ENCODE results near the gene GCK. TPM values are rescaled to one million over a fixed set of nuclear protein-coding genes. Genes with fewer than 3 reads are reported as not detected.

Gene GCK
- total and polyA plus RNA-seq, 2 donors (not counting 3 experiments of a cell fraction or from before 2014, with no cell fraction given) = 0.17 to 0.51 TPM

DNA sequence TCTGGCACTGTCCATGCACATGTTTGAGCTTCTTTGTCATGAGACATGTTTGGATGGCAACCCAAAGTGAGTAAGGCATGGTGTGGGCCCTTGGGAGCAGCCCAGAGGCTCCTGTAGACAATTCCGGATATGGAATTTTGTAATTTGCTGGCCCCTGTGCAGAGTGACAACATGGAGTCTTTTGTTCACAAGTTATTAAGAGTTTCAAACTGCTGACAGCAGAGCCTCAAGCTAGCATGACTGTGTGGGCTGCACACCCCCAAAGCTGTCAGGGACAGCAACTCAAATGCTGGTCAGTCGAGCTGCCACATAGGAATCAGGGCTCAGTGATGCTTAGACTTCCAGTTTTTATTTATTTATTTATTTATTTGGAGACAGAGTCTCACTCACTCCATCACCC is 41.1 kb downstream of the GCK start:
- DNase-seq (ENCODE audit: low read depth, low spot score) (no peak), FAIRE-seq (no peak)
- no peak overlapping the region for H3K4me2 ChIP-seq (ENCODE audit: insufficient read depth, low read length)
- H3K9me3 ChIP-seq (replicated peaks; ENCODE audit: control insufficient read depth, insufficient read depth, low read length) = no peaks in the 10 kb centered on the region
- dilution Hi-C loops (cut with MboI; ENCODE audit: extremely low pct_ligation_motif_present, low sequenced_read_pairs) = no loop called here
- H3K36me3 ChIP-seq (ENCODE audit: control insufficient read depth in 2 of 2, extremely low read depth in 1 of 2, insufficient read depth in 2 of 2, low read length in 2 of 2) = no peaks in the 10 kb centered on the region
- no peak overlapping the region for H2AFZ ChIP-seq (ENCODE audit: low read depth, low read length)
- ChIA-PET POLR2A (no interaction called here), CTCF (interaction anchor here (1.1 to 1.5 kb wide), 3 partner anchors 10 to 130 kb away, joined by 3 to 6 read pairs (median 4); no protein-coding TSS in a partner anchor)
- no peaks in the 10 kb centered on the region for H3K4me1 ChIP-seq (ENCODE audit: control insufficient read depth, extremely low read depth, insufficient read depth, low read length)
- H4K20me1 ChIP-seq (replicated peaks; ENCODE audit: control insufficient read depth, extremely low read depth, insufficient read depth, low read length) = no peaks in the 10 kb centered on the region
- H3K27ac ChIP-seq (ENCODE audit: insufficient read depth, low read depth, low read length) = no peak overlapping the region
- H3K27me3 ChIP-seq (ENCODE audit: control insufficient read depth in 2 of 2, insufficient read depth in 2 of 2, low read length in 2 of 2) = peaks cover 29% of the 10 kb centered on the region in 2 experiments
- intact Hi-C loops (cut with micrococcal nuclease) = no loop called here
- no TSS peak for BruUV-seq (replicated peaks)
- TF ChIP-seq EZH2 (IDR thresholded peaks at IDR 0.05; ENCODE audit: borderline replicate concordance, low read depth, low read length, severe bottlenecking) (no peak), GATA2 (IDR thresholded peaks at IDR 0.05; ENCODE audit: insufficient read depth, insufficient read length, low read depth, low read length) (no peak), JUN (IDR thresholded peaks at IDR 0.05; ENCODE audit: borderline replicate concordance, insufficient read depth, insufficient read length, low read depth) (no peak), POLR2A (IDR thresholded peaks at IDR 0.05; ENCODE audit: low read depth, low read length) (no peak), MAX (IDR thresholded peaks at IDR 0.05; ENCODE audit: insufficient read depth, insufficient read length) (no peak), FOS (IDR thresholded peaks at IDR 0.05; ENCODE audit: borderline replicate concordance, insufficient read depth, low read length) (no peak), POLR2AphosphoS5 (IDR thresholded peaks at IDR 0.05; ENCODE audit: insufficient read depth, low read depth, low read length) (no peak), MYC (IDR thresholded peaks at IDR 0.05; ENCODE audit: low read depth, low read length) (no peak)
- TF ChIP-seq, protein P1, sequence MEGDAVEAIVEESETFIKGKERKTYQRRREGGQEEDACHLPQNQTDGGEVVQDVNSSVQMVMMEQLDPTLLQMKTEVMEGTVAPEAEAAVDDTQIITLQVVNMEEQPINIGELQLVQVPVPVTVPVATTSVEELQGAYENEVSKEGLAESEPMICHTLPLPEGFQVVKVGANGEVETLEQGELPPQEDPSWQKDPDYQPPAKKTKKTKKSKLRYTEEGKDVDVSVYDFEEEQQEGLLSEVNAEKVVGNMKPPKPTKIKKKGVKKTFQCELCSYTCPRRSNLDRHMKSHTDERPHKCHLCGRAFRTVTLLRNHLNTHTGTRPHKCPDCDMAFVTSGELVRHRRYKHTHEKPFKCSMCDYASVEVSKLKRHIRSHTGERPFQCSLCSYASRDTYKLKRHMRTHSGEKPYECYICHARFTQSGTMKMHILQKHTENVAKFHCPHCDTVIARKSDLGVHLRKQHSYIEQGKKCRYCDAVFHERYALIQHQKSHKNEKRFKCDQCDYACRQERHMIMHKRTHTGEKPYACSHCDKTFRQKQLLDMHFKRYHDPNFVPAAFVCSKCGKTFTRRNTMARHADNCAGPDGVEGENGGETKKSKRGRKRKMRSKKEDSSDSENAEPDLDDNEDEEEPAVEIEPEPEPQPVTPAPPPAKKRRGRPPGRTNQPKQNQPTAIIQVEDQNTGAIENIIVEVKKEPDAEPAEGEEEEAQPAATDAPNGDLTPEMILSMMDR (IDR thresholded peaks at IDR 0.05; ENCODE audit: extremely low read depth in 1 of 2, insufficient read depth in 1 of 2, low read depth in 1 of 2, low read length in 2 of 2) = no peak
- no peaks in the 10 kb centered on the region for H3K9me1 ChIP-seq (replicated peaks; ENCODE audit: control insufficient read depth, extremely low read depth, insufficient read depth, low read length)
- no peak overlapping the region for H3K9ac ChIP-seq (replicated peaks; ENCODE audit: extremely low read depth, insufficient read depth, low read length)
- no peak overlapping the region for H3K4me3 ChIP-seq (replicated peaks in 1 of 3; ENCODE audit: insufficient read depth in 1 of 3, low read depth in 1 of 3, low read length in 3 of 3)
- no peaks in the 10 kb centered on the region for H3K79me2 ChIP-seq (ENCODE audit: control insufficient read depth, insufficient read depth, low read length)
